K562 (cell line): ENCODE data around the gene TYW1. TPM values are rescaled to one million over a fixed set of nuclear protein-coding genes. Genes with fewer than 3 reads are reported as not detected.

Experiments
- CREB5 ChIP-seq: fragments of 250-450 bp; sonication (Bioruptor Pico); IDR thresholded peaks from 2 replicates; pipeline ENCODE4 v1.5.0; 2020; ENCODE audit warnings: mild to moderate bottlenecking
- CXXC5 ChIP-seq: fragments of 250-450 bp; sonication (Bioruptor Pico); IDR thresholded peaks from 2 replicates; pipeline ENCODE4 v1.8.0; 2022; ENCODE audit warnings: inconsistent platforms, mild to moderate bottlenecking, moderate library complexity
- DNMT1 ChIP-seq: fragments of 450-650 bp; IDR thresholded peaks from 2 replicates; pipeline ENCODE4 v1.6.1; 2016; ENCODE audit warnings: antibody characterized with exemption, mild to moderate bottlenecking
- FOXP1 ChIP-seq: sonication (generic); formaldehyde crosslinking; IDR thresholded peaks from 2 replicates; pipeline ENCODE4 v1.8.0; 2022; ENCODE audit warnings: mild to moderate bottlenecking, missing genetic modification reagents
- ID3 ChIP-seq, 2 experiments: fragments of 250-450 bp in 1 of 2; fragments of 450-650 bp in 1 of 2; sonication (Bioruptor Pico) in 1 of 2; IDR thresholded peaks; 2 replicates each; pipeline versions ENCODE4 v1.6.1 to v1.8.0; 2016 to 2021; ENCODE audit warnings: mild to moderate bottlenecking in 2 of 2, moderate library complexity in 2 of 2, missing compliant biosample characterization in 1 of 2, missing genetic modification characterization in 1 of 2
- ILF3 ChIP-seq: fragments of 450-650 bp; IDR thresholded peaks from 2 replicates; pipeline ENCODE4 v1.6.1; 2018; ENCODE audit warnings: antibody characterized with exemption, mild to moderate bottlenecking, moderate library complexity, borderline replicate concordance
- MEF2A ChIP-seq: IDR thresholded peaks from 2 replicates; pipeline ENCODE4 v1.6.1; 2011; ENCODE audit warnings: low read depth, mild to moderate bottlenecking, low read length, moderate library complexity; ENCODE audit not compliant: control insufficient read depth
- PTTG1 ChIP-seq: fragments of 450-650 bp; IDR thresholded peaks from 2 replicates; pipeline ENCODE4 v1.6.1; 2016; ENCODE audit warnings: low read depth, mild to moderate bottlenecking, missing genetic modification characterization, missing compliant biosample characterization
- RBM22 ChIP-seq: fragments of 200-400 bp; formaldehyde crosslinking; IDR thresholded peaks from 2 replicates; pipeline ENCODE4 v1.6.1; 2018; ENCODE audit warnings: low read length, low read depth; ENCODE audit not compliant: poor library complexity, severe bottlenecking
- RBM25 ChIP-seq: fragments of 200-400 bp; formaldehyde crosslinking; IDR thresholded peaks from 2 replicates; pipeline ENCODE4 v1.6.1; 2018; ENCODE audit warnings: low read length, low read depth, moderate library complexity; ENCODE audit not compliant: severe bottlenecking
- RCOR1 ChIP-seq, 2 experiments: IDR thresholded peaks; 2 replicates each; pipeline ENCODE4 v1.6.1; 2012; ENCODE audit warnings: low read depth in 2 of 2, low read length in 2 of 2, borderline replicate concordance in 1 of 2, improper control_type of control experiment in 1 of 2
- RHOXF2B ChIP-seq: fragments of 250-450 bp; sonication (Bioruptor Pico); conservative IDR thresholded peaks from 2 replicates; pipeline ENCODE4 v1.5.1; 2021
- SMARCA5 ChIP-seq: fragments of 450-650 bp; IDR thresholded peaks from 2 replicates; pipeline ENCODE4 v1.6.1; 2016
- SOX6 ChIP-seq: fragments of 450-650 bp; IDR thresholded peaks from 2 replicates; pipeline ENCODE4 v1.6.1; 2014; ENCODE audit warnings: mild to moderate bottlenecking
- TCF15 ChIP-seq: fragments of 250-450 bp; sonication (Bioruptor Pico); IDR thresholded peaks from 2 replicates; pipeline ENCODE4 v1.8.0; 2022; ENCODE audit warnings: moderate library complexity, mild to moderate bottlenecking, inconsistent platforms
- UBTF ChIP-seq, 2 experiments: IDR thresholded peaks; 2 replicates each; pipeline ENCODE4 v1.6.1; 2012; ENCODE audit warnings: improper control_type of control experiment in 2 of 2, low read depth in 2 of 2, low read length in 2 of 2, borderline replicate concordance in 1 of 2
- ZBTB2 ChIP-seq: fragments of 450-650 bp; IDR thresholded peaks from 2 replicates; pipeline ENCODE4 v1.6.1; 2016; ENCODE audit warnings: antibody characterized with exemption
- ZBTB8A ChIP-seq: fragments of 450-650 bp; IDR thresholded peaks from 2 replicates; pipeline ENCODE4 v1.6.1; 2018; ENCODE audit warnings: mild to moderate bottlenecking, moderate library complexity; ENCODE audit not compliant: partially characterized antibody
- ZNF217 ChIP-seq: sonication (generic); formaldehyde crosslinking; IDR thresholded peaks from 2 replicates; pipeline ENCODE4 v1.8.0; 2022; ENCODE audit warnings: mild to moderate bottlenecking, missing genetic modification reagents
- ZNF224 ChIP-seq: sonication (generic); formaldehyde crosslinking; IDR thresholded peaks from 2 replicates; pipeline ENCODE4 v1.8.0; 2022; ENCODE audit warnings: mild to moderate bottlenecking, missing genetic modification reagents
- ZNF707 ChIP-seq: fragments of 250-450 bp; sonication (Bioruptor Pico); conservative IDR thresholded peaks from 2 replicates; pipeline ENCODE4 v1.8.0; 2022; ENCODE audit warnings: inconsistent platforms, mild to moderate bottlenecking, moderate library complexity
- polyA plus RNA-seq, 8 experiments: library from polyadenylated mRNA; depleted of rRNA in 4 of 8; stranded (reverse) in 5 of 8; unstranded in 3 of 8; fragments of >200 nt; fragmentation: Nextera tagmentation in 2 of 8; fragmentation: Illumina TruSeq in 1 of 8; extraction: Ambion mirVana in 2 of 8; extraction: Trizol in 1 of 8; gene quantifications; 2 replicates each; pipeline versions ENCODE4 v1.2.1 to v1.2.3, GENCODE V29; 2011 to 2014; ENCODE audit warnings: inconsistent platforms in 1 of 8, missing spikeins in 1 of 8
- total RNA-seq, 7 experiments: library from RNA; depleted of rRNA in 6 of 7; stranded (reverse); fragments of >200 nt in 6 of 7; fragmentation: Illumina TruSeq in 2 of 7; extraction: Trizol in 2 of 7; gene quantifications; 2 replicates each; pipeline versions ENCODE4 v1.2.1 to v1.2.3, GENCODE V29; 2011 to 2021; ENCODE audit warnings: low replicate concordance in 1 of 7

TYW1 gene
- total and polyA plus RNA-seq, 9 of the 15 experiments (the other 6 are each of a cell fraction or from before 2014, with no cell fraction given): 17.4 to 32.0 (median 26.2) TPM

- TF ChIP-seq RBM22 (no peak), RBM25 (no peak), TCF15 (CRISPR knock-in tag) (peak; percentile 35; the same call in 1 of the 2 replicates), ZNF707 (no peak), SMARCA5 (peak; percentile 61), SOX6 (peak; percentile 80), CREB5 (CRISPR knock-in tag) (no peak), ID3 (CRISPR knock-in tag; IDR thresholded peaks at IDR 0.05) (0 out of 2 replicates have a peak, but pooled peaks have one; percentile 59), ID3 (tag; IDR thresholded peaks at IDR 0.05) (no peak), UBTF (IDR thresholded peaks at IDR 0.05; ENCODE audit: borderline replicate concordance in 1 of 2, low read depth in 2 of 2, low read length in 2 of 2) (no peak), RHOXF2B (CRISPR knock-in tag) (no peak), FOXP1 (CRISPR knock-in tag) (no peak), CXXC5 (CRISPR knock-in tag) (0 out of 2 replicates have a peak, but pooled peaks have one; percentile 43), ZBTB8A (no peak), ILF3 (peak; percentile 82; the same call in 1 of the 2 replicates), ZNF224 (CRISPR knock-in tag) (no peak), ZNF217 (CRISPR knock-in tag) (no peak), PTTG1 (tag) (peak; percentile 66; the same call in 1 of the 2 replicates), RCOR1 (IDR thresholded peaks at IDR 0.05; ENCODE audit: borderline replicate concordance in 1 of 2, low read depth in 2 of 2, low read length in 2 of 2) (peak in 1 of 2 experiments; percentile 46; a peak in 1 of 4 replicates), MEF2A (no peak), ZBTB2 (peak; percentile 55; the same call in 1 of the 2 replicates), DNMT1 (no peak)
These were observed 23.1 kb downstream of the TYW1 start (continued) for GRCh38 chr7:67019562-67020390.
